Measurements from ENCODE around the gene STK38L.

DNA sequence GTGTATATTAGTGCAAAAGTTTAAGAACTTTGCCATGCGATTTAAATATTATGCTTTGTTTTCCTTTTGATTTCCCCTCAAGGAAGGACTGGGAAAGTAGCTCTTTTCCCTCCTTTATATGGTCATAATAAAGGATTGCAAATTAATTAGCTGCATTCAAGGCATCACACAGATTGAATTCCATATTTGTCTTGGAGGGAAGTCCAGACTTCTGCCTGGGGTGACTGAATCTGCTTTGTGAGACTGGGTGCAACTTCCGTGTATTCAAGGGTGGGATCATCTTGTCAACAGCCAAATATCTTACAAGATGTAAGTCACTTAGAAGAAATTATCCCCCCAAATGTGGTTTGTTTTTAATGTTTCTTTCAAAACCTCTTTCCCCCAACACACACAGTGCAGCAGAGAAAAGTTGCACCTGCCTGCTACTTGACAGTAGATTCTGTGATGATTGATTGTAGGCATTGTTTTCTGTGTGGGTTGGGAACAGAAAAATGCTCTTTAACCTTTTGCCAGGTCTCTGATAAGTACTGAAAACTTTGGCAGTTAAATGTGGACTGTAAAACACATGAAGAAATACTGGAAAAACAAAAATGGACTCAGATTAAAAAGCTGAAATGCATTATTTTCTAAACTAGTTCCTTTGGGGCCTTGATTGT, 28.4 kb downstream of the STK38L start:
- TF ChIP-seq POLR2A (IDR thresholded peaks at IDR 0.05; ENCODE audit: low read length) (no peak), PHF8 (IDR thresholded peaks at IDR 0.05; ENCODE audit: borderline replicate concordance, low read depth) (no peak), JUN (IDR thresholded peaks at IDR 0.05) (no peak), EP300 (IDR thresholded peaks at IDR 0.05) (no peak), ZSCAN20 (CRISPR knock-in tag; IDR thresholded peaks at IDR 0.05) (no peak), CHD2 (IDR thresholded peaks at IDR 0.05; ENCODE audit: low read length, partially characterized antibody) (no peak), HDAC2 (IDR thresholded peaks at IDR 0.05) (no peak), REST (IDR thresholded peaks at IDR 0.05) (no peak), CEBPB (IDR thresholded peaks at IDR 0.05) (no peak)
- TF ChIP-seq, protein P1, sequence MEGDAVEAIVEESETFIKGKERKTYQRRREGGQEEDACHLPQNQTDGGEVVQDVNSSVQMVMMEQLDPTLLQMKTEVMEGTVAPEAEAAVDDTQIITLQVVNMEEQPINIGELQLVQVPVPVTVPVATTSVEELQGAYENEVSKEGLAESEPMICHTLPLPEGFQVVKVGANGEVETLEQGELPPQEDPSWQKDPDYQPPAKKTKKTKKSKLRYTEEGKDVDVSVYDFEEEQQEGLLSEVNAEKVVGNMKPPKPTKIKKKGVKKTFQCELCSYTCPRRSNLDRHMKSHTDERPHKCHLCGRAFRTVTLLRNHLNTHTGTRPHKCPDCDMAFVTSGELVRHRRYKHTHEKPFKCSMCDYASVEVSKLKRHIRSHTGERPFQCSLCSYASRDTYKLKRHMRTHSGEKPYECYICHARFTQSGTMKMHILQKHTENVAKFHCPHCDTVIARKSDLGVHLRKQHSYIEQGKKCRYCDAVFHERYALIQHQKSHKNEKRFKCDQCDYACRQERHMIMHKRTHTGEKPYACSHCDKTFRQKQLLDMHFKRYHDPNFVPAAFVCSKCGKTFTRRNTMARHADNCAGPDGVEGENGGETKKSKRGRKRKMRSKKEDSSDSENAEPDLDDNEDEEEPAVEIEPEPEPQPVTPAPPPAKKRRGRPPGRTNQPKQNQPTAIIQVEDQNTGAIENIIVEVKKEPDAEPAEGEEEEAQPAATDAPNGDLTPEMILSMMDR (IDR thresholded peaks at IDR 0.05): no peak
- TF ChIP-seq, protein P2, sequence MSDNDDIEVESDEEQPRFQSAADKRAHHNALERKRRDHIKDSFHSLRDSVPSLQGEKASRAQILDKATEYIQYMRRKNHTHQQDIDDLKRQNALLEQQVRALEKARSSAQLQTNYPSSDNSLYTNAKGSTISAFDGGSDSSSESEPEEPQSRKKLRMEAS (IDR thresholded peaks at IDR 0.05): no peak

Measured in A549 (cell line).